Activated CD8-positive, alpha-beta memory T cell treated with anti-CD3 and anti-CD28 coated beads, Interleukin-2, amount 50 U/mL, for 24 hours (primary cell): ENCODE data around the gene BLCAP.

Source experiments
- DNase-seq: peaks from one replicate; pipeline ENCODE4 v3.0.0-alpha.2; 2020; ENCODE audit errors: extremely low read depth

BLCAP gene

GRCh38 chr20:37529968-37530600 is 2.4 kb upstream of the BLCAP start:
- no peak for DNase-seq

DNA sequence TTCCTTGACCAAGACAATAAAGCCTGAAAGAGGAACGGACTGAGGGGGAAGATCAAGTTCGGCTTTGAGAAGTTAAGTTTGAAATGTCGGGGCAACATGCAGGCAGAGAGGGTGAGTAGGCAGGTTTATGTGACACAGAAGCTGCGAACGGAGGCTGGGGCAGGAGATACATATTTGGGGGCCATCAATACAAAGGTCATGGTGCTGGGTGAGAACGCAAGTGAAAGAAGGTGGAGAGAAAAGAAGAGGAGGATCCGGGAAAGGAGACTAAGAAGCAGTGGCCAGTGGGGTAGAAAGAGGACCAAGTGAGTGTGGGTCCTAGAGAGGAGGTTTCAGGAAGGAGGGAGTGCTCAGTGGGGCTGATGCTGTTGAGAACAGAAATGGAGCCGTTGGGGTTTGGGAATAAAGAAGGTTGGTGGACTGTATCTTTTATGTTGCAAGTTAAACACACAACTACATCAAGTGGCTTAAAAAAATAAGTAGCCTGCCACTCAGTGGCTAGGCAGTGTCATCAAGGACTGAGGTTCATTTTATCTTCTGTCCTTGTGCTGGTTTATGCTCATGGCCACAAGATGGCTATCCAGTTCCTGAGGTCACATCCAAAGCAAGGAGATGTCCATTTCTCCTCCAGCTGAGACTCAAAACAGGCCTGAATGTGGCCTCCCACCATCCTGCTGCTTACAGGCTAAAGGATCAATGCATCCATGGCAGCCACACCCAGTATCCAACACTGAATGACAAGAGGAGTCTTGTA is 1.7 kb upstream of the BLCAP start:
- DNase-seq, result no peak

DNA sequence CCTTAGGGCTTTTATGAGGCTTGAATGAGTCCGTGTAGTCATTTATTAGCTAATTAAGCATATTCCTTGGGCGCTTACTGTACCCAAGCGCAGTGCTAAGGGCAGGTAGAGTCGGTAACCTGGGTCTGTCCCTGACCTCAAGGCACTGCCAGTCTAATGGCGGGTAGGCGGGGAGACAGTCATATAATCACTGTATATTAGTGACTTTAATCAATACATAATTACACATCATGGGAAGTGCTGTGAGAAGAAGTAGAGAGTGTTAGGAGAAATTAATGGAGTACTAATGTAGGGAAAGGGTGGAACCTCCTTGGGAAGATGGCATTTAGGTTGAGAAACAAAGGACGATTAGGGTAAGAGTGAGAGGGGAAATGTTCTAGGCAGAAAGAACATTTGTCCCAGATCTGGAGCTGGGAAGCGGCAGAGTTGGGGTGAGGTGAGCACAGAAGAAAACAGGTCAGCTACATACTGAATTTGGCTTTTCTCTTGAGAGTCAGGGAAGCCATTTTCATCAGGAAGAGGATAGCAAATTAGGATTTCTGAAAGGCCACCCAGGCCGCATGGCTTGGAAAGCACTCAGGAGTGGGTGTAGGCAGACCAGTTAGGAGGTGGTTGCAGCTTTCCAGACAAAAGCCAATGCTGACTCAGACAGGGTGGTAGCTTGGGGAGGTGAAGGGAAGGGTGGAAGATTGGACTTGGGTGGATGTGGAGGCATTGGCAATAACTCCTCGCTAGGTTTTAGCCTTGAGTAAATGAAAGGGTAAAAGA is 954 bp upstream of the BLCAP start:
- DNase-seq, result no peak

GRCh38 chr20:37526839-37527637 is 638 bp downstream of the BLCAP start:
- no peak for DNase-seq

- no peak for DNase-seq
These were observed 1.3 kb downstream of the BLCAP start for GRCh38 chr20:37526238-37526838.

GRCh38 chr20:37525810-37526209 is 1.9 kb downstream of the BLCAP start:
- DNase-seq, result no peak

DNA sequence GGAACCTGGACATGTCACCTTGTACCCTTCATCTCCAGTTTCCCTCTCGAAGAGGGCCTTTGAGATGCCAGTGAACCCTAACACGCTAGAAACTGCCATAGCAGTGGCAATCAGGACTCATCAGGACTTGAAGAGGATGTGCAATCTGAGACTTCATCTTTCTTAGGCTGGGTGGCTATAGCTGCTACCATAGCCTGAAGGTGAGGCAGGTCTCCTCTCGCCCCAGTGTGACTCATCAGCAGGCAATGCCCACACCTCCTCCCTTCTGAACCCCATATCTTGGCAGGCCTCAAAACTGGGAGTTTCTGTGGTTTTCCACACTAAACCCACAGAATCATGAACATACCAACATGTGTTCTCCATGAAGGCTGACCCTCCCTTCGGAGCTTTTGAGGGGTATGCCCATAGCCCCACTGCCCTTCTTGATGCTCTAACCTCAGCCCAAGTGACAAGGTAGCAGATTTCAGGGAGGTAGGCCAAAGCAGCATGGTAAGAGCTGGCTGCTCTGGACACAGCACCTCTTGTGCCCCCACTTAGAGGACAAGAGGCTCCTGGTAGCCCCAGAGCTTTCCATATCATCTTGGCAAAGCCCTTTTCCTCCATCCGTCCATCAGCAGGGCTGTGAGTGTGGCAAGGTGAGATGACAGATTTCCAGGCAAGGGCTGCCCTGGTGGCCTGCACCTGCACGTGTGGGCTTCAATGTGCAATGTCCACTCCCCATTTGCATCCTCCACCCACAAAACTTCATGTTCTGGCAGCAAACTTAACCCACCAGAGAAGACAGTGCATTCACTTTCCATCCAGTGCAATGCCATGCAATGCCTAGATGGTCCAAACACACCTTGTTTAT is 2.6 kb downstream of the BLCAP start:
- no peak for DNase-seq

DNA sequence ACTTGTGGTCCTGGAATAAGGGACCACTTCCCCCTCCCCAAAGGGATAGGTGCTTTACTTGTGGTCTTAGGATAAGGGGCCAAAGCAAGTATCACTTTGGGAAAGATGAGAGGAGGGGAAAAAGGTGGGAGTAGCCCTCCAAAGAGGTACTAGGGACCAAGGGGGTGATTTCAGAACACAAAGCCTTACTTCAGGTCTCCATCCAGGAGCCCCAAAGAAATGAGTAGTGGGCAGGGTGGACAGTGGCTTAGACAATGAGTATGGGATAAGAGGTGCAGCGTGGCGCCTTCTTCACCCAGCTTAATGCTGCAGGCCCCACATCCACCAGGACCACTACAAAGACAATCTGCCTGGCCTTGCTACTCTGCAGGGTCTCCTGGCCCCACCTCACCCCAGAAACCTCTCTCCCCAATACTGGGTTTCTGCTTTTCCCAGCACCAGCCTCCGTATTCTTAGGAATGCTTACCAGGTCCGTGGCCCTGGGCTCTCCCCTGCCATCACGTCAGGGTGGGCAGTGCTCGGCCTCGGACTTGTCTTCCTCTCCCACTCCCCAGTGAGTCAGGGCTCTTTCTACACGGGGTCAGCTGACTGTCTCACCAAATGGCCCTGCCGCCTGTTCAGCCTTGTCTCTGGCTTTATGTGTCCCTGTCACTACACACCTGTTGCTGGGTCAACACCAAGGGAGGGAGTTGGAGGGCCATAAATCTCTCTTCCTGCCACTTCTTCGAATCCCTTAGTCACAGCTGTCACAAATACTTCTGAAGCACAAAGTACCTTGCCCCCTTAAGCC is 3.6 kb downstream of the BLCAP start:
- no peak for DNase-seq

GRCh38 chr20:37523012-37523391 is 4.7 kb downstream of the BLCAP start:
- no peak for DNase-seq

- DNase-seq, result no peak
These were observed 5.2 kb downstream of the BLCAP start for GRCh38 chr20:37522260-37523011.

DNA sequence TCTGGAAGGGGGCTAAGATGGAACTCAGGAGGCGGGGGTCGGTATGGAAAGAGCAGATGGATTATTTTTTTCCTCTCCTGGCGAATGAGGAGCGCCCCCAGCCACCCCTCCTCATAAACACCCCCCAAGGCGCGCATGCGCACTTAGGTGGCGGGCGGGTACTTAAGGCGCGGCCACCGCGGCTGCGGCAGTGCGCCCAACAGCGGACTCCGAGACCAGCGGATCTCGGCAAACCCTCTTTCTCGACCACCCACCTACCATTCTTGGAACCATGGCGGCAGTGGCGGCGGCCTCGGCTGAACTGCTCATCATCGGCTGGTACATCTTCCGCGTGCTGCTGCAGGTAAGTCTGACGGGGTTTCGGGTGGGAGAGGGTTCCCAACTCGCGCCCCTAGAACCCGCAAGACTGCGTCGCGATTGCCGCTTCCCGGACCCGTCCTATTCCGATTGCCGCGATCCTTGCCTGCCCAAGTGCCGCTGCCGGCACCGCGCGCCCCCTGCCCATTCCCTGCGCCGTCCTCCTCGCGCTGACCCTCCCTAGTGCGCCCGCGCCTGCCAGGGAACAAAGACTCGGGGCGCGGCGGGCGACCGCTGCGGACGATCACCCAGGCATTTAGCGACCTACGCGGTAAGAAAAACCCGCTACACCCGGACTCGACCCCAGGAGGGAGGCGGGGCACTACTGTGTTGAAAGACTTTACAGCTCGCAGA is 6.5 kb downstream of the BLCAP start, which contains the start of gene NNAT:
NNAT (plus strand) TSS at position 190 of the 711 bp plus-strand sequence; CDS start at position 272, 82 bp downstream.
- DNase-seq, result no peak

GRCh38 chr20:37520419-37520955 is 7.2 kb downstream of the BLCAP start:
- no peak for DNase-seq

DNA sequence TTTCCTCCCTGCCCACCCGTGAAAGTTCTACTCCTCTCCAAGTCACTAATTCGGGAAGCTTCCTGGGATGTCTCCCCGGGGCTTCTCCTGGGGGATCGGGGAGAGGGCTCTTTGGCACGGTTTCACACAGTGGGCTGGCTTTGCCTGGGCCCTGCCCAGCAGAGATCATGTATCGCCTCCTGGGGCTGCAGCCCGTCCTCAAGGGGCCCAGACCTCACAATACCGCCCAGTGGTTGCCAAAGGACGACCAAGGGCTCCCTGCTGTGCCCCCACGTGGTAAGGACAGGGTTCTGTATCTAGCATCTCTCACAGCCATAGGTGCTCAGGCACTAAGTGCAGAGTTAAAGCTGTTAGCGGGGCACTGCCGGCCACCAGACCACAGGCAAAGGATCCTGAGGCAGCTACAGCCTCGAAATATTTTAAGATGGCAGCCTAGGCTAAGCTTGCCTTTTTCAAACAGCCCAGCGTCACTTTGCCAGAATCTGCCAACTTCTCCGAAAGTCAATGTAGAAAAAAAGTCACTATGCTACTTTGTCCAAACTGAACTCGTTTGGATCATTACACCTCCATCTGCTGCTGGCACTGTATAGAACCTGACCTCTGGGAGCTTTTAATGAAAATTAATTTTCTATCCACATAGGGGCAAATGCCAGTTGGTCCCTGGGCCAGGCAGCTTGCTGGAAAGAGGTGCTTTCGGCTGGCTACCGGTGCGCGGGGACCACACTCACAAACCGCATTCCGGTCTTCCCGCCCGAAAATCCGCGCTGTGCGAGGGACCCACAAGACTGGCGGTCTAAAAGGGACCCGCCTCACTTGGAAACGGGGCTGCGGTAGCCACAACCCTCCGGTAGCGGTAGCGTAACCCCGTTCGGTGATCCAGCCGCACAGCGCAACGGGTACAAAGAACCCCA is 7.9 kb downstream of the BLCAP start:
- no peak for DNase-seq

DNA sequence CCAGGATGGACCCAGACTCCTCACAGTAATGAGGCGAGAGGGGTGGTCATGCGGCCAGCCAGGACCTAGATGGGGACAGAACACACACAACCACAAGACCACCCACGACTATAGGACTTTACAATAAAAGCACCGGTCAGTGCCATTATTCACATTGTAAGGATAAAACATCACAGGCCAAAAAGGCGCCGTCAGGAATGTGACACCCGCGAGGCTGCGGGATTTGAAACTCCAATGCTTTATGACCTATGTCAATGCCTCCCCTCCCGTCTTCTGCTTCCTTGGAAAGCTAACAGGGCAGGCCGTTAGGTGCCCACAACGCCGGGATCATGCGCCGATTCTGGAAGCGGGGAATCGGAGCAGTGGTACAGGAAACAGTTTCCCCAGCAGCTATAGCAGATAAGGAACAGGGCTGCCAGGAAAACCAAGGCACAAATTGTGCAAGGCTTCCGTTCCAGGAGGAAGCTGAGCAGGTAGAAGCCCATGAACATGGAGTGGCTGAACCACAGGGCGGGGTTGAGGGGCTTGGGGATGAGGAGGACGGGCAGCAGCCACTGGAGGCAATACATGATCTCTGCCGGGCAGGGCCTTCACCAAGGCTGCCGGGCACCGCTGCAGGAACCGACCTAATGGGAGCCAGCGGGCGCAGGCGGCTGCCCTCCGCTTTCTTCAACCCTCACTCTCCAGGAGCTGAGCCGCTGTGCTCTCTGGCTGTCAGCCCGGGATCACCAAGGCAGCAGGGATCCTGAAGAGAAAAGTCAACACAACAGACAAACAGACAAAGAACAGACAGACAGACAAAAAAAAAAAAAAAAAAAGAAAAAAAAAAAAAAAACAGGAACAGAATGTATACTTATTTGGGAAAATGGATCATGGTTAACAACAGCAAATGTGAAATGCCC is 8.8 kb downstream of the BLCAP start:
- DNase-seq, result no peak

GRCh38 chr20:37518059-37518458 is 9.6 kb downstream of the BLCAP start:
- no peak for DNase-seq
